Measurements from ENCODE around the gene DUT.

Gene DUT

GRCh38 chr15:48373821-48374451, 42.7 kb downstream of the DUT start:
- DNase-seq: no peak

GRCh38 chr15:48374472-48374871, 43.2 kb downstream of the DUT start:
- no peak for DNase-seq

GRCh38 chr15:48375767-48376166, 44.5 kb downstream of the DUT start:
- no peak for DNase-seq

- DNase-seq: no peak
Observed at GRCh38 chr15:48380198-48380597, 49.0 kb downstream of the DUT start.

GRCh38 chr15:48381861-48382260, 50.6 kb downstream of the DUT start:
- DNase-seq: no peak

- no peak for DNase-seq
Observed at GRCh38 chr15:48383031-48383430, 51.8 kb downstream of the DUT start.

GRCh38 chr15:48384616-48385015, 53.4 kb downstream of the DUT start:
- DNase-seq: no peak

- no peak for DNase-seq
Observed at GRCh38 chr15:48385031-48385830, 54.0 kb downstream of the DUT start.

- DNase-seq: no peak
Observed at GRCh38 chr15:48388016-48388851, 57.0 kb downstream of the DUT start.

- DNase-seq: no peak
Observed at GRCh38 chr15:48388910-48389309, 57.7 kb downstream of the DUT start.

GRCh38 chr15:48389691-48390143, 58.5 kb downstream of the DUT start:
- DNase-seq: no peak

GRCh38 chr15:48391950-48392349, 60.7 kb downstream of the DUT start:
- no peak for DNase-seq

- no peak for DNase-seq
Observed at GRCh38 chr15:48392356-48392755, 61.1 kb downstream of the DUT start.

Data from NCI-H1048 (cell line).